ENCODE data around the gene TESK1.

TESK1 gene

DNA sequence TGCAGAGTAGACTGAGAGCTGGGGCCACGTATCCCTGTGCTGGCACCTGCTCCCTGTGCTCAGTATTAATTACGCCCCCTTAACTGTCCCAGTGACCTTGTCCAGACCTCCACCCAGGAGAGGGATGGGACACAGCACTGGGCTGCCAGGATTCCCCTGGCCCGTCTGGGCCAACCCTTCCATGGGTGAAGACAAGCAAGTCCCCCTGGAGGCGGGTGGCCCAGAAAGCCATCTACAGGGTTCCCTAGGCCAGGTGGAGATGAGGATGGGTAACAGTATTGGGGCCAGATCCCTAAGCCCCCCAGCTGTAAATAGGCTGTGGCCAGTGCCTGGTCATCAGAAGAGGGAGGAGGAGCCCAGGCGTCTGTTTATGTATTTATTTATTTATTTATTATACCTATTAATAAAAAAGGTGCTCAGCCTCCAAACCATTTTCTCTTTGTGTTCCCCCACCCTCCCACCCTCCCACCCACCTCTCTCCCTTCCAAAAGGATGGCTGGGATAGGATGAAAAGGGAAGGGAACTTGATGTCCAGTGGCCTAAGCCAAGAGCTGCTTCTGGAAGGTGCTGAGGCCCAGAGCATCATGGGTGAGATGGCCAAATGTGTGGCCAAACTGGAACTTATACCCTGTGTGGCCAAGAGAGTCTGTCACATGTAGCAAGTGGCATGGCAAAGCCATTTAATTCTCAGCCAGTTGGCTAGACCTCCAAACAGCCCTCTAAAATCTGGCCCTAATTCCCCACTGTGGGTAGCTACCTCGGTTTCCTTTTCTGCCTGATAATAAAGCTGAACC is 43.4 kb upstream of the TESK1 start:
- TF ChIP-seq RAD21 (IDR thresholded peaks at IDR 0.05; ENCODE audit: low read depth) = no peak
- no peak for TF ChIP-seq FOXM1 (IDR thresholded peaks at IDR 0.05; ENCODE audit: borderline replicate concordance, low read depth)
- TF ChIP-seq MAX (IDR thresholded peaks at IDR 0.05) = no peak
- no peak for TF ChIP-seq CREB1 (IDR thresholded peaks at IDR 0.05; ENCODE audit: low read depth)
- TF ChIP-seq, protein P1, sequence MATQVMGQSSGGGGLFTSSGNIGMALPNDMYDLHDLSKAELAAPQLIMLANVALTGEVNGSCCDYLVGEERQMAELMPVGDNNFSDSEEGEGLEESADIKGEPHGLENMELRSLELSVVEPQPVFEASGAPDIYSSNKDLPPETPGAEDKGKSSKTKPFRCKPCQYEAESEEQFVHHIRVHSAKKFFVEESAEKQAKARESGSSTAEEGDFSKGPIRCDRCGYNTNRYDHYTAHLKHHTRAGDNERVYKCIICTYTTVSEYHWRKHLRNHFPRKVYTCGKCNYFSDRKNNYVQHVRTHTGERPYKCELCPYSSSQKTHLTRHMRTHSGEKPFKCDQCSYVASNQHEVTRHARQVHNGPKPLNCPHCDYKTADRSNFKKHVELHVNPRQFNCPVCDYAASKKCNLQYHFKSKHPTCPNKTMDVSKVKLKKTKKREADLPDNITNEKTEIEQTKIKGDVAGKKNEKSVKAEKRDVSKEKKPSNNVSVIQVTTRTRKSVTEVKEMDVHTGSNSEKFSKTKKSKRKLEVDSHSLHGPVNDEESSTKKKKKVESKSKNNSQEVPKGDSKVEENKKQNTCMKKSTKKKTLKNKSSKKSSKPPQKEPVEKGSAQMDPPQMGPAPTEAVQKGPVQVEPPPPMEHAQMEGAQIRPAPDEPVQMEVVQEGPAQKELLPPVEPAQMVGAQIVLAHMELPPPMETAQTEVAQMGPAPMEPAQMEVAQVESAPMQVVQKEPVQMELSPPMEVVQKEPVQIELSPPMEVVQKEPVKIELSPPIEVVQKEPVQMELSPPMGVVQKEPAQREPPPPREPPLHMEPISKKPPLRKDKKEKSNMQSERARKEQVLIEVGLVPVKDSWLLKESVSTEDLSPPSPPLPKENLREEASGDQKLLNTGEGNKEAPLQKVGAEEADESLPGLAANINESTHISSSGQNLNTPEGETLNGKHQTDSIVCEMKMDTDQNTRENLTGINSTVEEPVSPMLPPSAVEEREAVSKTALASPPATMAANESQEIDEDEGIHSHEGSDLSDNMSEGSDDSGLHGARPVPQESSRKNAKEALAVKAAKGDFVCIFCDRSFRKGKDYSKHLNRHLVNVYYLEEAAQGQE (IDR thresholded peaks at IDR 0.05; ENCODE audit: low read depth) = no peak
- TF ChIP-seq TEAD4 (IDR thresholded peaks at IDR 0.05) = no peak
- TF ChIP-seq EGR1 (IDR thresholded peaks at IDR 0.05) = no peak
- no peak for TF ChIP-seq TAF1 (IDR thresholded peaks at IDR 0.05; ENCODE audit: low read depth)
- no peak for TF ChIP-seq NFIC (IDR thresholded peaks at IDR 0.05)
- no peak for TF ChIP-seq CEBPB (IDR thresholded peaks at IDR 0.05)
- TF ChIP-seq TCF12 (IDR thresholded peaks at IDR 0.05; ENCODE audit: low read depth) = no peak
- TF ChIP-seq, protein P2, sequence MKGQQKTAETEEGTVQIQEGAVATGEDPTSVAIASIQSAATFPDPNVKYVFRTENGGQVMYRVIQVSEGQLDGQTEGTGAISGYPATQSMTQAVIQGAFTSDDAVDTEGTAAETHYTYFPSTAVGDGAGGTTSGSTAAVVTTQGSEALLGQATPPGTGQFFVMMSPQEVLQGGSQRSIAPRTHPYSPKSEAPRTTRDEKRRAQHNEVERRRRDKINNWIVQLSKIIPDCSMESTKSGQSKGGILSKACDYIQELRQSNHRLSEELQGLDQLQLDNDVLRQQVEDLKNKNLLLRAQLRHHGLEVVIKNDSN (IDR thresholded peaks at IDR 0.05) = no peak
- no peak for TF ChIP-seq YY1 (IDR thresholded peaks at IDR 0.05; ENCODE audit: low read depth)
- TF ChIP-seq EP300 (IDR thresholded peaks at IDR 0.05; ENCODE audit: borderline replicate concordance) = no peak

DNA sequence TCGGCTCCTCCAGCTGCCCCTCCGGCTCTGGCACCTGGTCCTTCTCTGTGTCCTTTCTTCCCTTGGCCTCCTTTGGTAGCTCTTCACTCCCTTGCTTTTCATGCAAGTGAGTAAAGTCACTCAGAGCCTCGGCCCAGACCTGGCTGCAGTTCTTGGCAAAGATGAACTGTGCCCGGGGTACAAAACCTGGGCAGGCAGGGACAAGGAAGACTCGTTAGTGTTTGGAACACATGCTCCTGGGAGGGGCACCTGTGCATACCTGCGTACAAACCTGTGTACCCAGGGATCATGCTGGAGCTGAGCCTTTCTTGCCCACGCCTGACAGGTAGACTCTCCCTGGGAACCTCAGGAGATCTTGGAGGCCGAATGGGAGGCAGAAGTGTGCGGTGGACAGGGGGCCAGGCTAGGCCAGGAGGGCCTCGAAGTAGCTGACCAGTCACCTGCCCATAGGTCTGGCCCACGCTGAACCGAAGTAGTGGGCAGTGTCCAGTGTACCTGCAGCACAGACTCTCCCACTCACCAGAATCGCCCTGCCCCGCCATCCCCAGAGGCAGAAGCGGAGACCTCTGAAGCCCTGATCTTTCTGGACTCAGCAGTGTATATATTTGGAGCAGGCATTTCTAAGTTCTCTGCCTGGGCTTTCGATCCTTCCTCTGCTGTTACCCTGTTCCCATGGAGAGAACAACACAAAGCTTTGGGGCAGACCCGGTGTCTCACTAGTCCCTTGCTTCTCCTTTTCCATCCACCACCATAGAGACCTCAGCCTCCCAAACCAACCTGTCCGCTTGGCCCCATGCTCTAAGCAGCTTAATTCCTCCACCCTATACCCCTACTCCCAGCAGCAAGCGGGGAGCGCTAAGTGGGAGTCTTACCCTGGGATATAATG is 41.9 kb upstream of the TESK1 start:
- TF ChIP-seq, protein P1 (IDR thresholded peaks at IDR 0.05; ENCODE audit: low read depth) = no peak
- TF ChIP-seq, protein P2 (IDR thresholded peaks at IDR 0.05) = no peak
- no peak for TF ChIP-seq MAX (IDR thresholded peaks at IDR 0.05)
- TF ChIP-seq TAF1 (IDR thresholded peaks at IDR 0.05; ENCODE audit: low read depth) = no peak

GRCh38 chr9:35563791-35564197 is 41.3 kb upstream of the TESK1 start:
- TF ChIP-seq, protein P2 (IDR thresholded peaks at IDR 0.05) = no peak
- TF ChIP-seq TAF1 (IDR thresholded peaks at IDR 0.05; ENCODE audit: low read depth) = no peak
- TF ChIP-seq YY1 (IDR thresholded peaks at IDR 0.05; ENCODE audit: low read depth) = no peak
- no peak for TF ChIP-seq ZBTB7A (IDR thresholded peaks at IDR 0.05; ENCODE audit: low read depth)
- TF ChIP-seq CEBPB (IDR thresholded peaks at IDR 0.05) = no peak

DNA sequence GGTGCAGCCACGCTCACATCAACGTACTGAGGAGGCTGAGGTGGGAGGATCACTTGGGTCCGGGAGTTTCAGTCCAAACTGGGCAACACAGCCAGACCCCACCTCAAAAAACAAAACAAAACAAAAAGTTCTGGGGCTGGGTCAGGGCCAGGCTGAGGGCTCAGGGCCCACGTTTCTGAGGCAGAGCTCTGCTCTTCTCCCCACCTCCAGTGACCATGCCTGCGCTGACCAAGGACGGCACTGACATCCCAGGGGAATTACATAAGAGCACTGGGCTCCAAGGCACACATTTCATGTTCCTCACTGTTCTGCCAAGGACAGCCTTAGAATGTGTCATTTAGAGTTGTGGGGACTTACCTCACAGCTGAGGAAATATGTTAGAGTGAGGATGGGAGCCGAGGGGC is 40.4 kb upstream of the TESK1 start:
- no peak for TF ChIP-seq TCF12 (IDR thresholded peaks at IDR 0.05; ENCODE audit: low read depth)
- TF ChIP-seq EP300 (IDR thresholded peaks at IDR 0.05; ENCODE audit: borderline replicate concordance) = no peak
- TF ChIP-seq FOXM1 (IDR thresholded peaks at IDR 0.05; ENCODE audit: borderline replicate concordance, low read depth) = no peak
- TF ChIP-seq CREB1 (IDR thresholded peaks at IDR 0.05; ENCODE audit: low read depth) = no peak
- TF ChIP-seq, protein P1 (IDR thresholded peaks at IDR 0.05; ENCODE audit: low read depth) = no peak
- TF ChIP-seq NFIC (IDR thresholded peaks at IDR 0.05) = no peak
- no peak for TF ChIP-seq EGR1 (IDR thresholded peaks at IDR 0.05)
- TF ChIP-seq, protein P2 (IDR thresholded peaks at IDR 0.05) = no peak
